ENCODE measurements around the gene GALT.
"Not testable (repeated sequence)": the region's sequence is repeated elsewhere in the genome, so short reads cannot be mapped to it uniquely, and the experiment has no call there.

GALT gene

DNA sequence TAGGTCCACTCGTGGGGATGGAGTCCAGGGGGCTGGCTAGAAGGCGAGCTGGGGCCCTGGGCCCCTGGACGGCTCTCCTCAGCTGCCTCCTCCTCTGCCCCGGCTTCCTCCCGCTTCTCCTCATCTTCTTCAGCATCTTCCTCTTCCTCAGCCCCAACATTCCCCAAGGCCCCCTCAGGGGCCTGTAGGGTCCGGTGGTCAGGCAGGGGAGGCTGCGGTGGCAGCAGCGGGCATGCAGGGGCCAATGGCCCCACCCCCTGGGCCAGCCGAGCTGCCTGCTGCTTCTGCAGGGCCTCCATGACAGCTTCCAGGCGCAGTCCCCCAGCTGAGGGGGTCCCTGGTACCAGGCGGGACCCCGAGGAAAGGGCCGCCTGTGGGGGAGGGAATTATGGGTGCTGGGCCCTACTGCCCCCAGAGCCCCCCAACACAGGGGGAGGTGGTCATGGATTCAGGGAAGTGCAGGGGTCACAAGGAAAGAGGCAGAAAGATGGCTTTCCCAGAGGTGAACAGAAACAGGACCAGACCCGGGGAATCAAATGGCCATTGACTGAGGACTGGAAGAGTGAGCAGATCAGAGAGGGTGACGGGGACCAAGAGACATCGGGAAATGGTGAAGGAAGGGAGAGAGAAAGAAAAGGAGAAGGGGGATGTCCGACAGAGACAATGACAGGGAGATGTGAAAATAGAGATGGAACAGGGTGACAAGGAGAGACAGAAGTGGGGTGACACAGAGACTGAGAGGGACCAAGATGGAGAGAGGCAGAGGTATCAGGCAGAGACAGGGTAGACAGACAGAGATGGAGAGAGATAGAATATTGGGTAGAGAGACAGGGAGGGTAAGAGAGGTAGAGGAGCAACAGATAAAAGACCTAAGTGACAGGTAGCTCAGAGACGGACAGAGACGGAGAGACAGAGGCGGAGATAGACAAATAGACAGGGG lies 18.5 kb upstream of the GALT start:
- DNase-seq = no peak

DNA sequence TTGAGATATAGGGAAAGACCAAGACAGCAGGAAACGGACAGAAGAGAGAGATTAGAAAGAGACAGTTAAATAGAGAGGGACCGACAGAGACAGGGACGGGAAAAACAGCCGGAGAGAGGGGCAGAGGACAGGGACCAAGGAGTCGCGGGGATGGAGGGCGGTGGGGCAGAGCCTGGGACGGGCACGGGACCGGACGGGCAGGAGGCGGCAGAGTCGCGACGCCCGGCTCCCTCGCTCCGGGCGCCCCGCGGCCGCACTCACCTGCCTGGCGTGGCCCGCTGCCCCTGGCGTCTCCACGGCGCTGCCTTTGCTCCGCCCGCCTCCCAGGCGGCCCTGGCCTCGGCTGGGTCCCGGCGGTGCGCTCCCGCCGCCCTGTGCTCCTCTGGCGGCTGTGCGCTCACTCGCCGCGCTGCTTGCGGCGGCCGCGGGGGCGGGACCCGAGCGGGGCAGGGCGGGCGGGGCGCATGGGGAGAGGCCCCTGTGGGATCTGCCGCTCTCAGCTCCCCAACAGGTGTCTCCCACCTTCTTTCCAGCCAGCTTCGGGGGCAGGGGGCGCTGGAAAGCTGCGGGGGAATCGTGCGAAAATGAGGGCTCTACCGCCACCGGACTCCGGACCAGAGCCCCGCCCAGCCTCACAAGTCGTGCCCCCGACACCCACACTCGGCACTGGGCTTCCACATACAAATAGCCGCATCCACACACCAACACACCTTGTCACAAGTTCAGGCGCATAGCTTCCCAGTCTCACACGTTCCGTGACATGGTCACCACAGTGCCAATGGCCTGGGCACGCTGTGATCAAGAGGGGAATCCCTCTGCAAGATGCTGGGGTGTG lies 17.6 kb upstream of the GALT start, which contains the start of gene ARID3C:
ARID3C (minus strand) TSS at position 411 of the 835 bp plus-strand sequence. CDS start 1,052 bp downstream, outside the sequence.
- no peak for DNase-seq

DNA sequence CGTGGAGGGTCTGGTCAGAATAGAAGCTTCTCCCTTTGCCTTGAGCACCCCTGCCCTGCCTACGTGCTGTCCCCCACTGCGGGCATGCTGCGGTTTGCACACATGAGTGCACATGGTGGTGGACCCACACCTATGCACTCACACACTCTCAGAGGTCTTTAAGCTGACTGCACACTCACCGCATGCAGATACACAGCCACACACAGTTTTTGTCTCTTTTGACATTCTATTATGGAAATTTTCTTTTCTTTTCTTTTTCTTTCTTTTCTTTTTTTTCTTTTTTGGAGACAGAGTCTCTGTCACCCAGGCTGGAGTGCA lies 17.0 kb upstream of the GALT start:
- DNase-seq = no peak

DNA sequence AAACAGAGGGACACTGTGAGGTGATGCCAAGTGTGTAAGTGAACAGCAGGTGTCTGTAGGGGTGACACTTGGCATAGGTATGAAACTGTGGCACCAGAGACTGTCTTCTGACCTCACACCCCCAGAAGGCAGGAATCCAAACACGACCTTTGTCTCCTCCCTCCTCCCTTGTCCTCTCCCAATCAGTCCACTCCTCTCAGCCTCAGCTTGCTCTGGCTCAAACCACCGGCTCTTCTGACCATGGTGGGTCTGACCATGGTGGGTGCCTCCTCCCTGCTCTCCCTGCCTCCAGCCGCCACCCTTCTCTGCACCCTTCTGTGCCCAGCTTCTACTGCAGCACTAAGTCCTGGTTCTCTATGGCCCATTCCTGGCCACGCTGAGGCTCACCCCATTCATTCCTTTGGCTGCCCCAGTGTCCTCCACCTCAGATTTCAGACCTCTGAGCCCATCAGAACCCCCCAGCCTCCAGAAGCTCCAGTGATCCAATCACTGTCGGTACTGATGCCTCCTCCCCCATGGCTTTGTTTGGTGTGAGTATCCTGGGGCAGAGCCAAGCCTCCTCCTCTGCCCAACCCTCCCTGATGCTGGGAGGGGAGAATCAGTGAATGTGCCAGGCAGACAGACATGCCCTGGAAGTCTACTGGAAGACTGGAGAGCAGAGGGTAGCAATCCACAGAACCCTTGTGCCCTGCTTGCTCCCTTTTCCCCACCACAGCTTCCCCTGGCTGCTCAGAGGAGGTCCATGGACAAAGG lies 15.9 kb upstream of the GALT start:
- DNase-seq = no peak

DNA sequence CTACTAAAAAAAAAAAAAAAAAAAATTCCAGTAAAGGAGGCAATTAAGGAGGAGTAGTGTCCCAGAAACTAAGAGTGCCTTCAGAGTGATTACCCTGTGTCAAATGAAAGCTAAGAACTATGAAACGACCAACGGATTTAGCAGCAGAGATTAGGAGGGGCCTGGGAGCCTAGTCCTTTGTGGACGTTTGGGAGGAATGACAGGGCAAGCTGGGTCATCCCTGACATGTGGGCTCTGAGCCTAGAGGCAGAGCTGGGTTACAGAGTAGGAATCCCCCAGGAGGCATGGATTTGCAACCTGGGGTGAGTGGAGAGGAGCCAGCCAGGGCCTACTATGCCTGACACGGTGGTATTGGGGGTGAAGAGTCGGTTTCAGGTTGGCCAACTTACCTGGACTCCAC lies 13.3 kb upstream of the GALT start:
- DNase-seq = no peak

DNA sequence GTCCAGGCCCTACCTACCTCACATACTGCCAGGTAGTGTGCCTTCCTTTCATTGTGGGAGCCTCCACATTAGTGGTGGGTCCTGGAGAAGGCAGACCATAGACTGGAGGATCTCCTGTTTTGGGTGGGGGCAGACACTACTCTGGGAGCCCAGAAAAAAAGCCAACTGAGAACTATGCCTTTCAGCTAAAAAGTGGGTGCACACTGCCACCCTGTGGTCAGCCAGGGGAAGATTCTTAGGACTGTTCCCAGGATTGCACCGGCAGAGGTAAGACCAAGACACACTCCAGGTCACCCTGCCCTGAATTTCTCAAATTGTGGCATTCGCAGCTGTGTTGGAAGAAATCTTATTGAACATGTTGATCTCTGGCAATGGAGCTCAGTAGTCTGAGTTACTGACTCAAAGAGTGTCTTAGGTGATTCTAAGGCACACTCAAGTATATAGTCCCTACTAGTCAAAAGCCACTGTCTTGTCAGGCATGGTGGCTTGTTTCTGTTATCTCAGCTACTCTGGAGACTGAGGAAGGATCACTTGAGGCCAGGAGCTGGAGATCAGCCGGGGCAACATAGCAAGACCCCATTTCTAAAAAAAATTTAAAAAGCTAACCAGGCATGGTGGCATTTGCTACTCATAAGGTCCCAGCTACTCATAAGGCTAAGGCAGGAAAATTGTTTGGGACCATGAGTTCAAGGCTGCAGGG lies 12.5 kb upstream of the GALT start:
- peak; percentile 37 to 62 for DNase-seq

DNA sequence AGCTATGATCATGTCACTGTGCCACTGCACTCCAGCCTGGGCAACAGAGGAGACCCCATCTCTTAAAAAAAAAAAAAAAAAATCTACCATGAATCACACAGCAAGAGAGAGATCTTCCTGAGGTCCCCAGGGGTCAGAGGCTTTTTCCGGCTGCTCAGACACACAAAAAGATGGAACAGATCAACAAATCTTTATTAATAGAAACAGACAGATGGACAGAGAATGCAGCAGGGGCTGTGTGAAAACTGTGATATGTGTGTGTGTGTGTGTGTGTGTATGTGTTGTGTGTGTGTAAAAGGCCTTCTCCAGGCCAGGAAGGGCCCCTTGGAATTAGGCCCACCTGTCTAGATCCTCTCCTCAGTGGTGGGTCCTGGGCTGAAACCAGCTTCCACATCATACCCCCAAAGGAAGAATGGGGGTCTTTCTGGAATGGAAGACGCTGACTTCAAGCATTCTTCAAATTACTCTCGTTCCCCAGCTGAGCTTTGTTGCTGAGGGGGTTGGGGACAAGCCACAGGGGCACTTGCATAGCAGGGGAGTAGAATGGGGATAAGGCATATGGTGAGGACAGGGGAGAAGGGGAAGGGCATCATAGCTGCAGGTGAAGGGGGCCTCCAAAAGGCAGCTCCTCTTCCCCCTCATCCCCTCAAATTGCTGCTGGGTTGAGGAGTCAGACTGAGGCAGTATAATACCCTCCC lies 11.8 kb upstream of the GALT start:
- DNase-seq = no peak

DNA sequence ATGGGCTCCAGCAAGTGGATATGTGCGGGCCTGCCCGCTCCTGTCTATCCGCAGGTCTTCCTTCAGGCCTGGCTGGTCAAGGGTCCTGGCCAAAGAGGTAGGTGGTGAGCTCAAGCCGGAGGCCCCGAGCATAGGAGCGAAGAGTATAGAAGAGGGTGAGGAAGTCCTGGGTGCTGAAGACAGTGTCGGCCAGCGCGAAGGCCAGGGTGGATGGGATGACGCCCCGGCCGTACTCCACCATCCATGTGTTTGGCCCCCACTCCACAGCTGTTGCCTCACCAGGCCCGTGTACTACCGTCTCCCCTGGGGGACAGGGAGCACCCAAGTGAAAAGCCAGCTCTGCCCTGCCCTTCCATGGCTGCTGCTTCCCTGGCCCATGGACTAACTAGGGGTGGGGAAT lies 10.9 kb upstream of the GALT start:
- no peak for DNase-seq

DNA sequence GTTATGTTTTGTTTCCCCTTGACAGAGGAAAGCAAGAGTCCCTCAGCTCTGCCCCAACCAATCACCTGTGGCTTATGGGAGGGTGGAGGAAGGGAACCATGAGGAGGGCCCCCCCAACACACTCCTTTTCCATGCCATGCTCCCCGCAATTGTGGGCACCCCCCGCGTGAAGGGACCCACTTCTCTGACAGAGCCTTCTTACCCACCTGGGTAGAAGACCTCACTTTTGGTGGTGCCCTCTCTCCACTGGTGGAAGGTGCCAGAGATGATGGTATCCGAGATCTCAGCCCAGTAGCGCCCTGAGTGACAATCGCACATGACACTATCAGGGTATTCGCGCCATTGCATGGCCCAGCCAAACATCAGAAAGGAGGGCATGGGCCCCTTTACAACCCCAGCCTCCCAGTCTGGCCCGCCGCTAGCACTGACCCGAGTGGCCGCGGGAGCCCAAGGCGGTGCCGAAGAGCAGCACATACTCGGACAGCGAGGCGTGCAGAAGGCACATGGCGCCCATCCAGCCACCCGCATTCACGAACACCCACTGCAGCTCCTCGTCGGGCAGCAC lies 9.6 kb upstream of the GALT start:
- no peak for DNase-seq

DNA sequence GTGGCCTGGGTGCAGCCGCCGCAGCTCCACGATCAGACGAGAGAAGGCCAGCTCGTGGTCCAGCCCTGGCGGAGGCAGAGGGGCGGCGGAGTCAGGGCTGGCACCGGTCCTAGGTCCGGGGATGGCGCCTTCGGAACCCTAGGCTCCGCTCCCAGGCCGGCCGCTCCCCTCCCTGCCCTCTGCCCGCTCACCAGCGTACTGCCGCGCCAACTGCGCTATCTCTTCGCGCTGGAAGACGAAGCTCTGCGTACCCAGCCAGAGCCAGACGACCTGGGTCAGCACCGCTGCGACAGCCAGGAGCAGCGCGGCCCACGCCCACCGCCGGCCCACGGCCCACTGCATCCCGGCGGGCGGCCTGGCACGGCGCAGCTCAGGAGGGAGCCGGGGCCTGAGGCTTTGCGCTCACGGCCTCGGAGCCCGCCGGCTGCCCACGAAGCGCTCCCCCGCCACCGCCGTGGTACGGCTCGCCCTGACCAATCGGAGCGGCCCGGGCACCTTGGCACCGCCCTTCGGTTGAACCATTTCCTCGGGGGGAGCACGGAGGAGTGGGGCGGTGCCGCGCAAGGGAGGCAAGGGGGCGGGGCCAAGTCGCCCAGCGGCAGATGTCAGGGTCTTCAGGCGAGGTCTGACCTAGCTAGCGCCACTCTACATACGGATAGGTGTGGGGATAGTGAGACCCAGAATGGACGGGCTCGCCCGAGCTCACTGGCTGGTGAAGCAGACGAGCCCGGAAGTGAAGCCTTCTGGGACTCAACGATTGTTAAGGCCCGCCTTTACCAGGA lies 8.9 kb upstream of the GALT start, which contains the start of gene SIGMAR1:
SIGMAR1 (minus strand) TSS at position 432 of the 782 bp plus-strand sequence; CDS start at position 342, 90 bp downstream.
- DNase-seq = peak; percentile 70 to 82

DNA sequence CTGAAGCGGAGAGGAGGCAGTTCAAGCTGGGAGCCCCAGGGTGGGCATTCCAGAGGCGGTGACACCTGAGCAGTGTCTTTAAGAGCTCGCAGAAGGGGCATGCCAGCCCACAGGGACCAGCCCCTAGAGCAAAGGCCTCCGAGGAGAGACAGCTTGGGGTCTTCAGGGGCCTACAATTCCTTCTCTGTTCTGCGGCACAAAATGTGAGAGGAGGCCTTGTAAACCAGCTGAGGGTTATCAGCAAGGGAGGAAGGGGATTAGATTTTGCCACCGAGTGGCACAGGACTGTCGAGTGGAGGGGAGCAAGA lies 8.4 kb upstream of the GALT start:
- no peak for DNase-seq

DNA sequence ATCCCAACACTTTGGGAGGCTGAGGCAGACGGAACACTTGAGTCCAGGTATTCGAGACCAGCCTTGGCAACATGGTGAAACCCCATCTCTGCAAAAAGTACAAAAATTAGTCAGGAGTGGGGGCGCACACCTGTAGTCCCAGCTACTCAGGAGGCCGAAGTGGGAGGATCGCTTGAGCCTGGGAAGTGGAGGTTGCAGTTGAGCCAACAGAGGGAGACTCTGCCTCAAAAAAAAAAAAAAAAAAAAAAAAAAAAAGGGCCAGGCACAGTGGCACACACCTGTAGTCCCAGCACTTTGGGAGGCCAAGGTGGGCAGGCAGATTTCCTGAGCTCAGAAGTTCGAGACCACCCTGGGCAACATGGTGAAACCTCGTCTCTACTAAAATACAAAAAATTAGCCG lies 7.2 kb upstream of the GALT start:
- not testable (repeated sequence) for DNase-seq

DNA sequence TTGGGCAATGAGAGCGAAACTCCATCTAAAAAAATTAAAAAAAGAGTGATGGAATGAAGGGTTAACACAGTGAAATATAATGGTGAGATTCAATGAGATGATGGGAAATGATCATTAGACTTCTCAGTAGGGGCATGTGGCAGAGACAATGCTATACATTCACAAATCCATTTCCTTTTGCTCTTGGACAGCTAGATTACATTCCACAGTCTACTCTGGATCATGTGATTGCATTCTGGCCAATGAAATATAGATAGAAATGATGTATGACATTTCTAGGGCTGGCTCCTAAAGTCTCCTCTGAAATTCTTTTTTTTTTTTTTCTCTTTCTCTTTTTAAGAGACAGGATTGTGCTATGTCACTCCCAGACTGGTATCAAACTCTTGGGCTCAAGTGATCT lies 3.8 kb upstream of the GALT start:
- no peak for DNase-seq

DNA sequence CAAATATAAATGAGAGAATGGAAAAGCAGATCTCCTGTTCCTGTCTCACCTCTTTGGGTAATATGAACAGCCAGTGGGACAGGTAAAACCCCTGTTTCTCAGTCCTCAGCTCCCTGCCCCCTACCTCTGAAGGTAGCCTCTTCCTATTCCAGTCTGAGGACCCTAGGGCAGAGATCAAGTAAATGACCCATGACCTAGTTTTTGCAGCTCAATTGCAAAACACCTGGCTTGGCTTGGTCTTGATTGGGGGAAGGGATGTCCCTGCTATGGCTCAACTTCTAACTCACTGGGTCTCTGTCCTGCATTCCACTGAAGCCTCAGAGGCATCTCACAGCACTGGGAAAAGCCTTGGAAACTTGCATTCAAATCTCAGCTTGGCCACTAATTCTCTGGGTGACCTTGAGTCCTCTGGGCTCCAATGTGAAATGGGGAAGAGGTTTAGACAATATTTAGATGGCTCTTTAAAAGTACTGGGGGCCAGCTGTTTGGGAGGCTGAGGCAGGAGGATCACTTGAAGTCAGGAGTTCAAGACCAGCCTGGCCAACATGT lies 1.6 kb upstream of the GALT start:
- no peak for DNase-seq

DNA sequence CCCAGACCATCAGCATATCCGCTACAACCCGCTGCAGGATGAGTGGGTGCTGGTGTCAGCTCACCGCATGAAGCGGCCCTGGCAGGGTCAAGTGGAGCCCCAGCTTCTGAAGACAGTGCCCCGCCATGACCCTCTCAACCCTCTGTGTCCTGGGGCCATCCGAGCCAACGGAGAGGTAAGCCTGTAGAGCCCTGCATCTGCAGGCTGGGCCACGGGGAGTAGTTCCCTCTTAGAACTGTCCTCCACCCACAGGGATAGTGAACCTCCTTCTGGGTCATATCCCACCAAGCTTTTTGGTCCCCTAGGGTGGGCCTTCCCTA lies 569 bp downstream of the GALT start:
- no peak for DNase-seq

DNA sequence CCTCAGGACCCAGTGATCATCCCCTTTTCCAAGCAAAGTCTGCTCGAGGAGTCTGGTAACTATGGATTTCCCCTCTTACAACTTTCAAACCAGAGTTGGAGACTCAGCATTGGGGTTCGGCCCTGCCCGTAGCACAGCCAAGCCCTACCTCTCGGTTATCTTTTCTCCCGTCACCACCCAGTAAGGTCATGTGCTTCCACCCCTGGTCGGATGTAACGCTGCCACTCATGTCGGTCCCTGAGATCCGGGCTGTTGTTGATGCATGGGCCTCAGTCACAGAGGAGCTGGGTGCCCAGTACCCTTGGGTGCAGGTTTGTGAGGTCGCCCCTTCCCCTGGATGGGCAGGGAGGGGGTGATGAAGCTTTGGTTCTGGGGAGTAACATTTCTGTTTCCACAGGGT lies 1.2 kb downstream of the GALT start:
- no peak for DNase-seq

DNA sequence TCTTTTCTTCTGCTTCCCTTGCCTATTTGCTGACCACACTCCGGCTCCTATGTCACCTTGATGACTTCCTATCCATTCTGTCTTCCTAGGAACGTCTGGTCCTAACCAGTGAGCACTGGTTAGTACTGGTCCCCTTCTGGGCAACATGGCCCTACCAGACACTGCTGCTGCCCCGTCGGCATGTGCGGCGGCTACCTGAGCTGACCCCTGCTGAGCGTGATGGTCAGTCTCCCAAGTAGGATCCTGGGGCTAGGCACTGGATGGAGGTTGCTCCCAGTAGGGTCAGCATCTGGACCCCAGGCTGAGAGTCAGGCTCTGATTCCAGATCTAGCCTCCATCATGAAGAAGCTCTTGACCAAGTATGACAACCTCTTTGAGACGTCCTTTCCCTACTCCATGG lies 2.2 kb downstream of the GALT start:
- no peak for DNase-seq

DNA sequence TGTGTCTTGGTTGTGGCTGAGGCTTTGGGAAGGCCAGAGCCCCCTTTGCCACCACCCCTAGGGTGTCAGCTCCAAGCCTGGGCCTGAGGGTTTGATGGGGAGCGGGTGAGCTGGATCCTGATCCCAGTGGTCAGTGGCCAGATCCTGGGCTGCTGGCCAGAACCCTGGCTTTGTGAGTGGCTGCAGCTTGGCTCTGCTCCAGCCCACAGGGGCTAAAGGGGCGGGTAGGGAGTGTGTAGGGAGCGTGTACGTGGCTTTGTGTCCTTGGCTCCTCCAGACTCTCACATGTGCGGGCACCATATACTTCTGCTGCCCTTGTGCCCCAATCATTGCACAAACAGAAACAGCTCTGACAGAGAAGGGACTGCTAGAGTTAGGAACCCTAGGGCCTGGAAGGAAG lies 4.3 kb downstream of the GALT start:
- no peak for DNase-seq

DNA sequence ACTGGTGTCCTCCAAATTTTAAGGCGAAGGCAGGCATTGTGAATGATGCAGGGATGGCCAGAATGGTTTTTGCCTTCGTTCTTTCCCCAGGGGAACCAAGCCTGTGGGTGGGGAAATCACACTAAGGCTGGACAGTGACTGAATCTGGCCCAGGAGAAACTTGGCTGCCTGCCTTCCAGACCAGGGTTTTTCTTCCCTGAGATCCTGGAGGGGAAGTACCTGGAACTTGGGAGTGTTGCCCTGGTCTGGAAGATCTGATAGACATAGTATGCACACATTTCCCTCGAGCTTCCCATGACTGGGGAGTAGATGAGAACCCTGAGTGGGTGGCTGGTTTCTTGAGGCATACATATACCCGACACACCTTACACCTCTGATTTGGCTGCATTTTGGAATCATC lies 4.8 kb downstream of the GALT start:
- no peak for DNase-seq

DNA sequence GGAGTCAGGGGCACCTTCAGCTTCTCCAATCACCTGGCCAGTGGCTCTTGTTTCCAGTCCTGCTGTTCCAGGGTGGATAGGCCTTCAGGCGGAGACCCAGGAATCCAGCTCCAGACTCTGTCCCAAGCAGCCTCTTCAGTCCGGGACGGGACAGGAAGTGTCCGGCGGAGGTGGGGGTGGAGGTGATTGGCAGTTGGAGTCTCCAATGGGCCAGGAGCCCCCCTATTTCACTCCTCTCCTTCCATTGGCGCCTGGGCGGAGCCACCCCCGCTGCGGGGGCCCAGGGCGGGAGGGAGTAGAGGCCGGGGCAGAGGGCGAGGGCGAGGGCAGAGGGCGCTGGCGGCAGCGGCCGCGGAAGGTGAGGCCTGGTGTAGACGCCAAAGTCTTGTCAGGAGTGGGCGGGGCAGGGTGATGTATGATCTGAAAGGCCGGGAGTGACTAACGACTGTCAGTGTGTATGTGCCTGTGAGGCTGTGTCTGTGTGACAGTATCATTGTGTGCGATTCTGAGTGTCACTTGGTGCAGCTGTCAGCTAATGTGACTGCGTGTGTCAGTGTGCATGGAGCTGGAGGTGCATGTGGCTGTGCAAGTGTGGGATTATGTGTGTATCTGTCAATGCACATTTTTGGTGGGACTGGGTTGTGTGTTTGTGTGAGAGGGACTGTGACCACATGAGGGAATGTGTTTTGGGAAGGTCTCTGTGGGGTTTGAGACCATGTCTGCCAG lies 5.6 kb downstream of the GALT start, which contains the start of gene IL11RA:
IL11RA (plus strand) TSS at position 310 of the 726 bp plus-strand sequence. CDS start 3,033 bp downstream, outside the sequence.
- DNase-seq = no peak

All from bone marrow (tissue), 2 donors.